Measurements from ENCODE around the gene ANP32A. TPM values are rescaled to one million over a fixed set of nuclear protein-coding genes. Genes with fewer than 3 reads are reported as not detected.

ANP32A gene
- total and polyA plus RNA-seq, 9 of the 15 experiments (the other 6 are each of a cell fraction or from before 2014, with no cell fraction given): 13.2 to 656 (median 210) TPM

GRCh38 chr15:68818066-68818768 lies 2.5 kb downstream of the ANP32A start (continued):
- TF ChIP-seq ZNF740 (CRISPR knock-in tag; IDR thresholded peaks at IDR 0.05): 0 out of 2 replicates have a peak, but pooled peaks have one; percentile 2
- no peak; a peak in 1 of 4 replicates for TF ChIP-seq ZNF740 (tag; IDR thresholded peaks at IDR 0.05)
- peak; percentile 37 to 76; a peak in 2 of 4 replicates for TF ChIP-seq SIN3A (IDR thresholded peaks at IDR 0.05; ENCODE audit: borderline replicate concordance in 2 of 2, control insufficient read depth in 1 of 2, low read depth in 2 of 2, low read length in 2 of 2)
- 0 out of 2 replicates have a peak, but pooled peaks have one; percentile 16 for TF ChIP-seq FOXP1 (CRISPR knock-in tag; IDR thresholded peaks at IDR 0.05)
- no peak for TF ChIP-seq TCF7L2 (IDR thresholded peaks at IDR 0.05; ENCODE audit: low read depth, low read length)
- TF ChIP-seq MEF2D (tag; conservative IDR thresholded peaks at IDR 0.05; ENCODE audit: low read depth): no peak
- TF ChIP-seq TAF9B (IDR thresholded peaks at IDR 0.05; ENCODE audit: partially characterized antibody): peak; percentile 67
- TF ChIP-seq TEAD1 (CRISPR knock-in tag; IDR thresholded peaks at IDR 0.05): peak in 1 of 2 experiments; percentile 86; a peak in 1 of 4 replicates
- peak in 1 of 2 experiments; percentile 70 for TF ChIP-seq E2F6 (IDR thresholded peaks at IDR 0.05; ENCODE audit: borderline replicate concordance in 1 of 2, extremely low read depth in 1 of 2, insufficient read depth in 1 of 2, insufficient read length in 1 of 2, low read depth in 1 of 2, low read length in 1 of 2, poor library complexity in 1 of 2, severe bottlenecking in 1 of 2)
- peak; percentile 49; the same call in 1 of the 2 replicates for TF ChIP-seq CREM (IDR thresholded peaks at IDR 0.05; ENCODE audit: low read depth)
- peak; percentile 75 for TF ChIP-seq MYC (IDR thresholded peaks at IDR 0.05; ENCODE audit: low read depth, low read length)
- TF ChIP-seq MYC (CRISPR knock-in tag; IDR thresholded peaks at IDR 0.05; ENCODE audit: borderline replicate concordance, low read depth): no peak
- TF ChIP-seq CXXC5 (CRISPR knock-in tag; IDR thresholded peaks at IDR 0.05): peak; percentile 48; the same call in 1 of the 2 replicates
- no peak for TF ChIP-seq CEBPG (CRISPR knock-in tag; IDR thresholded peaks at IDR 0.05)
- no peak for TF ChIP-seq CEBPG (tag; conservative IDR thresholded peaks at IDR 0.05 in 1 of 2, IDR thresholded peaks at IDR 0.05 in 1 of 2)
- TF ChIP-seq MBD2 (IDR thresholded peaks at IDR 0.05; ENCODE audit: borderline replicate concordance, low read depth): peak; percentile 10; the same call in 1 of the 2 replicates
- TF ChIP-seq KAT7 (CRISPR knock-in tag; IDR thresholded peaks at IDR 0.05; ENCODE audit: borderline replicate concordance): 0 out of 2 replicates have a peak, but pooled peaks have one; percentile 2
- TF ChIP-seq RNF2 (IDR thresholded peaks at IDR 0.05): peak; percentile 65
- TF ChIP-seq, protein P1, sequence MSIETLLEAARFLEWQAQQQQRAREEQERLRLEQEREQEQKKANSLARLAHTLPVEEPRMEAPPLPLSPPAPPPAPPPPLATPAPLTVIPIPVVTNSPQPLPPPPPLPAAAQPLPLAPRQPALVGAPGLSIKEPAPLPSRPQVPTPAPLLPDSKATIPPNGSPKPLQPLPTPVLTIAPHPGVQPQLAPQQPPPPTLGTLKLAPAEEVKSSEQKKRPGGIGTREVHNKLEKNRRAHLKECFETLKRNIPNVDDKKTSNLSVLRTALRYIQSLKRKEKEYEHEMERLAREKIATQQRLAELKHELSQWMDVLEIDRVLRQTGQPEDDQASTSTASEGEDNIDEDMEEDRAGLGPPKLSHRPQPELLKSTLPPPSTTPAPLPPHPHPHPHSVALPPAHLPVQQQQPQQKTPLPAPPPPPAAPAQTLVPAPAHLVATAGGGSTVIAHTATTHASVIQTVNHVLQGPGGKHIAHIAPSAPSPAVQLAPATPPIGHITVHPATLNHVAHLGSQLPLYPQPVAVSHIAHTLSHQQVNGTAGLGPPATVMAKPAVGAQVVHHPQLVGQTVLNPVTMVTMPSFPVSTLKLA (conservative IDR thresholded peaks at IDR 0.05): peak in 1 of 2 experiments; percentile 36; a peak in 3 of 4 replicates
- TF ChIP-seq POLR2H (tag; IDR thresholded peaks at IDR 0.05; ENCODE audit: low read depth): peak; percentile 67; the same call in 1 of the 2 replicates
- peak; percentile 79 for TF ChIP-seq POLR2AphosphoS5 (IDR thresholded peaks at IDR 0.05; ENCODE audit: control insufficient read depth, insufficient read depth, low read depth, low read length)
- peak; percentile 99 for TF ChIP-seq EGR1 (conservative IDR thresholded peaks at IDR 0.05)
- TF ChIP-seq ZNF354B (CRISPR knock-in tag; IDR thresholded peaks at IDR 0.05): no peak
- TF ChIP-seq ZNF217 (CRISPR knock-in tag; IDR thresholded peaks at IDR 0.05): no peak
- no peak for TF ChIP-seq HNRNPL (IDR thresholded peaks at IDR 0.05; ENCODE audit: low read depth, low read length)

All from K562 (cell line).